HEK293T (cell line): ENCODE data around the gene C5AR1.

Source experiments
- CTCF ChIA-PET: fragments of 350-600 bp; formaldehyde crosslinking; extraction: SDS; loops from one replicate; lab custom pipeline; 2021; ENCODE audit warnings: antibody characterized with exemption, inconsistent platforms; lab: Yijun Ruan, JAX
- POLR2A ChIA-PET: fragments of 350-600 bp; formaldehyde crosslinking; extraction: SDS; loops from one replicate; lab custom pipeline; 2020; ENCODE audit warnings: antibody characterized with exemption, inconsistent platforms; lab: Yijun Ruan, JAX
- DNase-seq: peaks from one replicate; pipeline ENCODE4 v3.0.0; 2012; ENCODE audit warnings: mixed read lengths; ENCODE audit errors: extremely low spot score
- ARNT ChIP-seq: fragments of 450-650 bp; IDR thresholded peaks from 2 replicates; pipeline ENCODE4 v1.6.1; 2017; ENCODE audit warnings: mild to moderate bottlenecking
- BHLHE40 ChIP-seq: fragments of 450-650 bp; IDR thresholded peaks from 2 replicates; pipeline ENCODE4 v1.6.1; 2016; ENCODE audit warnings: mild to moderate bottlenecking, moderate library complexity, borderline replicate concordance
- CTBP1 ChIP-seq: fragments of 450-650 bp; IDR thresholded peaks from 2 replicates; pipeline ENCODE4 v1.6.1; 2016; ENCODE audit warnings: borderline replicate concordance
- ELF4 ChIP-seq: fragments of 450-650 bp; IDR thresholded peaks from 2 replicates; pipeline ENCODE4 v1.6.1; 2017; ENCODE audit warnings: antibody characterized with exemption
- FOXA1 ChIP-seq: fragments of 450-650 bp; IDR thresholded peaks from 2 replicates; pipeline ENCODE4 v1.6.1; 2016; ENCODE audit warnings: mild to moderate bottlenecking
- FOXK2 ChIP-seq: fragments of 450-650 bp; IDR thresholded peaks from 2 replicates; pipeline ENCODE4 v1.6.1; 2016; ENCODE audit warnings: mild to moderate bottlenecking
- FOXM1 ChIP-seq: fragments of 450-650 bp; IDR thresholded peaks from 2 replicates; pipeline ENCODE4 v1.6.1; 2017; ENCODE audit warnings: mild to moderate bottlenecking, borderline replicate concordance
- HDGF ChIP-seq: fragments of 450-650 bp; IDR thresholded peaks from 2 replicates; pipeline ENCODE4 v1.6.1; 2017; ENCODE audit warnings: antibody characterized with exemption, borderline replicate concordance
- L3MBTL2 ChIP-seq: fragments of 450-650 bp; conservative IDR thresholded peaks from 2 replicates; pipeline ENCODE4 v1.6.1; 2016; ENCODE audit warnings: mild to moderate bottlenecking
- LEF1 ChIP-seq: fragments of 450-650 bp; IDR thresholded peaks from 2 replicates; pipeline ENCODE4 v1.6.1; 2017; ENCODE audit warnings: mild to moderate bottlenecking, borderline replicate concordance
- NFRKB ChIP-seq: fragments of 450-650 bp; IDR thresholded peaks from 2 replicates; pipeline ENCODE4 v1.6.1; 2016; ENCODE audit warnings: mild to moderate bottlenecking, moderate library complexity
- SP1 ChIP-seq: fragments of 450-650 bp; IDR thresholded peaks from 2 replicates; pipeline ENCODE4 v1.6.1; 2017
- SUZ12 ChIP-seq: fragments of 450-650 bp; IDR thresholded peaks from 2 replicates; pipeline ENCODE4 v1.6.1; 2016; ENCODE audit warnings: mild to moderate bottlenecking
- TARDBP ChIP-seq: fragments of 450-650 bp; IDR thresholded peaks from 2 replicates; pipeline ENCODE4 v1.6.1; 2016
- ZNF384 ChIP-seq: fragments of 450-650 bp; IDR thresholded peaks from 2 replicates; pipeline ENCODE4 v1.6.1; 2016
- TF ChIP-seq, protein P1 (sequence below): fragments of 450-650 bp; IDR thresholded peaks from 2 replicates; pipeline ENCODE4 v1.6.1; 2016

Gene C5AR1

DNA sequence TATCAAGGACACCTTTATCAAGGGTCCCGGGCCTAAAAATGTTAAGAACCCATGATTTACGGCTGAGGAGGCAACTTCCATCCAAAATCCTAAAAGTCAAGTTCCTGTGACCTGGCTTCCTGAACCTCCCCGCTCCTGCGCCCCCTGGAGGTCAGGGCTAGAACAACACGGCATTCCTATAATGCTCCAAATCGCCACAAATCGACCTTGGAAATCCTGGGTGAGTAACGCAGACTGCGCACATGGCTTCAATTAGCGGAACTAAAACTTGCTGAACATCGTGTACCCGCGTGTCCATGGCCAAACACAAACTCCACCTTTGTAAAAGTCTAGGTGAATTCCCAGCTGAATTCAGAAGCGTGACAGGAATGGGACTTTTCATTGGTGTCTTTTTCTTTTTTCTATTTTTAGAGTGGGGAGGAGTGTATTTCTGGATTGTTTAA, 4.3 kb upstream of the C5AR1 start:
- ChIA-PET CTCF (interaction anchor here (0.6 to 1.8 kb wide), 6 partner anchors 11 to 309 kb away, joined by 3 to 8 read pairs (median 4); partner anchors contain the start of gene DHX34), POLR2A (no interaction called here)
- TF ChIP-seq SP1 (no peak), TARDBP (no peak), ELF4 (no peak; the same call in 1 of the 2 replicates), HDGF (no peak), LEF1 (no peak), FOXK2 (no peak), FOXA1 (no peak), FOXM1 (no peak), ARNT (no peak), BHLHE40 (no peak), NFRKB (no peak), SUZ12 (no peak), ZNF384 (no peak), L3MBTL2 (peak; percentile 73), CTBP1 (no peak)
- TF ChIP-seq, protein P1, sequence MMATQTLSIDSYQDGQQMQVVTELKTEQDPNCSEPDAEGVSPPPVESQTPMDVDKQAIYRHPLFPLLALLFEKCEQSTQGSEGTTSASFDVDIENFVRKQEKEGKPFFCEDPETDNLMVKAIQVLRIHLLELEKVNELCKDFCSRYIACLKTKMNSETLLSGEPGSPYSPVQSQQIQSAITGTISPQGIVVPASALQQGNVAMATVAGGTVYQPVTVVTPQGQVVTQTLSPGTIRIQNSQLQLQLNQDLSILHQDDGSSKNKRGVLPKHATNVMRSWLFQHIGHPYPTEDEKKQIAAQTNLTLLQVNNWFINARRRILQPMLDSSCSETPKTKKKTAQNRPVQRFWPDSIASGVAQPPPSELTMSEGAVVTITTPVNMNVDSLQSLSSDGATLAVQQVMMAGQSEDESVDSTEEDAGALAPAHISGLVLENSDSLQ: peak; percentile 54
- DNase-seq: peak; percentile 84

DNA sequence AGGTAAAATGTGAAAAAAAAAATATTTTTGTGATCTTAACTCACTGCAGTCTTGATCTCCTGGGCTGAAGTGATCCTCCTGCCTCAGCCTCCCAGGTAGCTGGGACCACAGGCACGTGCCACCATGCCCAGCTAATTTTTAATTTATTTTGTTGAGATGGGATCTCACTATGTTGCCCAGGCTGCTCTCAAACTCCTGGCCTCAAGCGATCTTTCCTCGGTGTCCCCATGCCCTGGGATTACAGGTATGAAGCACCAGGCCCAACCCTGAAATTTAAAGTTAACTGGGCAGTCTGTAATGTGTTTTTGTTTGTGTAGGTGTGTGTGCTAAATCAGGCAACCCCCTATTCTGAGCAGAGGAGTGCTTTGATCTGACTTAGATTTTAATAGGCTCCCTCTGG, 3.4 kb upstream of the C5AR1 start:
- DNase-seq: no peak

DNA sequence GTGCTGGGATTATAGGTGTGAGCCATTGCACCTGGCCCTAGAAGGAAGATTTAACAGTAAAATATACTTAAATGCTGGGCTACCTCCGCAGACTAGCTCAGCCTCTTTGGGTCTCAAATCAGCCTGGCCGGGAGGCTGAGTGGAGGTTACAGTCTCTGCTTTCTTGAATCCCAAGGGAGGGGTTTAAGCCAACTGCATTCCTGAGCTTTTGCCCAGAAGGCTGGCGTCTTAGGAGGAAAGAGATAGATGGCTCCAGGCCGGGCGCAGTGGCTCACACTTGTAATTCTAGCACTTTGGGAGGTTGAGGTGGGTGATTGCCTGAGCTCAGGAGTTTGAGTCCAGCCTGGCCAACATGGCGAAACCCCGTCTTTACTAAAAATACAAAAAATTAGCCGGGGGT, 623 bp upstream of the C5AR1 start:
- POLR2A ChIA-PET: interaction anchor here (1.4 kb wide), 1 partner anchor 40 kb away, joined by 4 read pairs; the partner anchor contains the start of gene DHX34
- CTCF ChIA-PET: interaction anchor here (0.6 to 1.4 kb wide), 3 partner anchors 10 to 40 kb away, joined by 3 to 6 read pairs (median 3); partner anchors contain the start of gene DHX34
- DNase-seq: no peak
- TF ChIP-seq CTBP1 (no peak), NFRKB (no peak), SP1 (no peak), FOXM1 (no peak), SUZ12 (no peak), FOXK2 (no peak), LEF1 (no peak), ARNT (no peak), FOXA1 (no peak), BHLHE40 (no peak), HDGF (no peak), TARDBP (no peak), ELF4 (no peak), L3MBTL2 (no peak), ZNF384 (no peak)
- TF ChIP-seq, protein P1: no peak

More for the DNA sequence above, 3.4 kb upstream of the C5AR1 start:
- TF ChIP-seq SUZ12: no peak
- TF ChIP-seq L3MBTL2: no peak
- TF ChIP-seq ELF4: no peak
- TF ChIP-seq, protein P1: no peak
- TF ChIP-seq FOXM1: no peak
- TF ChIP-seq LEF1: no peak
- no peak for TF ChIP-seq CTBP1
- TF ChIP-seq HDGF: no peak
- no peak for TF ChIP-seq FOXA1
- TF ChIP-seq BHLHE40: no peak
- TF ChIP-seq SP1: no peak
- TF ChIP-seq ZNF384: no peak
- TF ChIP-seq ARNT: no peak
- TF ChIP-seq FOXK2: no peak
- no peak for TF ChIP-seq TARDBP
- TF ChIP-seq NFRKB: no peak
- ChIA-PET CTCF (interaction anchor here (0.7 to 1.8 kb wide), 3 partner anchors 17 to 43 kb away, joined by 3 to 8 read pairs (median 4); partner anchors contain the start of gene DHX34), POLR2A (no interaction called here)

DNA sequence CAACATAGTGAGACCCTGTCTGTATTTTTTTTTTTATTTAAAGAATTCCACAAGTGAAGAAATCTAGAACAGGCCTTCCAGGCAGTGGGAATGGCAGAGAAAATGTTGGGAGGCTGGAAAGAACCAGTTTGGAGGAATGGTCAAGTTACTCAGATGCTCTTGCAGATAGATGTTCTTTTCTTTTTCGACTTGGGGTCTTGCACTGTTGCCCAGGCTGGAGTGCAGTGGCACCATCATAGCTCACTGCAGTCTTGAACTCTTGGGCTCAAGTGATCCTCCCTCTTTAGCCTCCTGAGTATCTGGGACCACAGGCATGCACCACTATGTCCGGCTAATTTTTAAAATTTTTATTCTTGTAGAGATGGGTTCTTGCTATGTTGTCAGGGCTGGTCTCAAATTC, 662 bp downstream of the C5AR1 start:
- ChIA-PET POLR2A (interaction anchor here (1.4 kb wide), 1 partner anchor 39 kb away, joined by 4 read pairs; the partner anchor contains the start of gene DHX34), CTCF (no interaction called here)
- no peak for DNase-seq
- no peak for TF ChIP-seq ELF4

DNA sequence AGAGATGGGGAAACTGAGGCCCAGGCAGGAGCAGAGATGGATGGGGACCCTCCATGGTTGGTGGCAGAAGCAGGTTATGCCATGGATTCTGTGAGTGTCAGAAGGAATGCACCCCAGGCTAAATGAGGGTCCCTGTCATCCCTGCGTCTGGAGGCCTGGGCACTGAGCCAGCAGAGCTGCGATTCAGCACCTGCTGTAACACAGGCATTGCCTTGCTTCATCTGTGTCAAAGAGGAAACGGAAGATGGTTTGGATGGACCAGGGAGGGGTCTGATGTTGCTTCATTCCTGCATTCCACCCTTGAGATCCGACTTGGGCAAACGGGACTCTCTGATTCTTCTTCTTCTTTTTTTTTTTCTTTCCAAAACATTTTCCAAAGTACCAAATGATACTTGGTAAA, 1.2 kb downstream of the C5AR1 start:
- CTCF ChIA-PET: no interaction called here
- POLR2A ChIA-PET: no interaction called here
- TF ChIP-seq FOXM1 (no peak), SUZ12 (no peak), HDGF (no peak), TARDBP (no peak), NFRKB (no peak), LEF1 (no peak), L3MBTL2 (no peak), FOXA1 (no peak), BHLHE40 (no peak), ZNF384 (no peak), ARNT (no peak), CTBP1 (no peak), FOXK2 (no peak), SP1 (no peak), ELF4 (no peak)
- TF ChIP-seq, protein P1: no peak
- DNase-seq: no peak
